Esophagus squamous epithelium (tissue), 4 donors: Measurements from ENCODE around the gene PTN.

ENCODE experiments used
- CTCF ChIP-seq, 6 experiments: fragments of 450-650 bp in 4 of 6; fragments of 200-600 bp in 2 of 6; sonication (generic) in 2 of 6; IDR thresholded peaks; one replicate each; pipeline ENCODE4 v1.5.1; 2016 to 2019; ENCODE audit warnings: antibody characterized with exemption in 6 of 6, mild to moderate bottlenecking in 4 of 6, moderate library complexity in 4 of 6
- POLR2A ChIP-seq, 4 donors: fragments of 450-650 bp; IDR thresholded peaks; one replicate each; pipeline ENCODE4 v1.6.1; 2017; ENCODE audit warnings: antibody characterized with exemption in 4 of 4, mild to moderate bottlenecking in 4 of 4, moderate library complexity in 3 of 4

GRCh38 chr7:137345799-137346449, 2.4 kb upstream of the PTN start:
- TF ChIP-seq CTCF (IDR thresholded peaks at IDR 0.05) (no peak), POLR2A (IDR thresholded peaks at IDR 0.05) (no peak)
